Non-pigmented ciliary epithelial cell (primary cell): Measurements from ENCODE around the gene NAB2.
"Not testable (repeated sequence)": the region's sequence is repeated elsewhere in the genome, so short reads cannot be mapped to it uniquely, and the experiment has no call there.

Experiments
- DNase-seq: peaks from one replicate; pipeline ENCODE4 v3.0.0-alpha.2; 2010; ENCODE audit warnings: low read depth

The NAB2 gene

DNA sequence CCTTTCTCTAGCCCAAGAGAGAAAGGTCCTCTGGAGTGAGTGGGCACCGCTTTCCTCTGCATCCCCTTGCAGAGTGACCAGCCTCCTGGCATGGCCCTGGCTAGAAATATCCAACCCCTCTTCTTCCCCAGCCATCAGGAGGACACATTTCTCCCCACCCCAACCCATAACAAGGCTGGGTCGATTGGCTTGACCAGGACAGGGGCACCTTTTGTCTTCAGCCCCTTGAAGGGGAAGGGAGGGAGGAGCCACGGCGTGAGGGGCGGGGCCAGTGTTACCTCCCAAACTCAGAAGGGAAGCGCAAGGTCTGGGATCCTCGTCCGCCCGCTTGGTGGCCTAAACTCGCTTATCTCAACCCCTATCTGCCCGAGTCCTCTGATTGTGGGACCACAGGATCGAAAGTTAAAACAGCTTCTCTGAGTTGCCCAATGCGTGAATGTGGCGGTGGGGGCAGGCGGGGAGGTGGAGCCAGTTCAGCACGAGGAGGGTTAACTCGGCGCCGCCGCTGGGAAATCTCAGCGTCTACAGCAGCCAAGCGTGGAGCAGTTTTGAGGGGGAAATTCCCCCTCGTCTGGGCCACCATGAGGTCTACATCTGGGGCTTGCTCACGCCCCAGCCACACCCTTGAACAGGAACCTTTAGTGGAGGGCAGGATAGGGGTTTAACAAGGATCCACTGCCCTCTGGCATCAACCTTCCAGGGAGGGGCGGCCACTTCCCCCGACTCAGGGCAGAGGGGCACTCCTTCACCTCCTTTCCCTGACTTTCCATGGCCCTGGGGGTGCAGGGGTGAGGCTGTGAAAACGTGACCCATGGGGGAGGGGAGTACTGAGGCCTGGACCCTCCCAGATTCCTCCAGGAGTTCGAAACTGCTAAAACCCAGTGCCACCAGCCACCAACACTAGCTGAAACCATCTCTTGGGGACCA is 21.5 kb downstream of the NAB2 start:
- no peak for DNase-seq

DNA sequence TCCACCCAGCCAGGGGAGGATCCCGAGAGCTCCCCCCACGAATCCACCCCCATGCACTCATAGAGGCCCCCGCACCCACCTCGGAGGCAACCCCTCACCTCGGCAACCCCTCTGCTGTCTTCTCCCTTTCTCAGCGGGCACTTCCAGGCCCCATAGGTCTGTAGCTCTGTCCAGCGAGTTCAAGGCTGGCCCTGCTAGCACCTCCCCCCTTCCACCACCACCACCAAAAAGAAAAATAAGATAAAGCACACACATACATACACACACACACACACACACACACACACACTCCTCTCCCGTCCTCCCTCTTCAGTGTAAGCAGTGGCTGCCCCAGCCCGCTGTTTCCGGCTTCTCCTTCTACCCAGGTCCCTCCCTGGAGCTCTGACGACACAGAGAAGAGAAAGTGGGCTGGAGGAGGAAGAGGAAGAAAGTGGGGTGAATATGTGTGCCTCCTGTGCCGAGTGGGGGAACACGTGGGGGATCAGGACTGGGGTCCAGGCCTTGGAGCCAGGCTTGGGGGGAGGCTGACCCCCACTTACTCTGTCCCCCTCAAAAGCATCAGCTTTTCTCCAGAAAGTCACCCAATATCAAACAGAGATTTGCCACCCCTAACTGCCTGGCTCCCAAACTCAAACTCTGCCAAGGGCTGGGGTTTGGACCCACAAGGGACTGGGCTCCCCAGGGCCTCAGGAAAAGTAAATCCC is 22.3 kb downstream of the NAB2 start, which contains the start of gene STAT6:
TSS of gene STAT6 (minus strand) at position 332 of the 704 bp plus-strand sequence. CDS start 3,084 bp downstream, outside the sequence.
- no peak for DNase-seq

DNA sequence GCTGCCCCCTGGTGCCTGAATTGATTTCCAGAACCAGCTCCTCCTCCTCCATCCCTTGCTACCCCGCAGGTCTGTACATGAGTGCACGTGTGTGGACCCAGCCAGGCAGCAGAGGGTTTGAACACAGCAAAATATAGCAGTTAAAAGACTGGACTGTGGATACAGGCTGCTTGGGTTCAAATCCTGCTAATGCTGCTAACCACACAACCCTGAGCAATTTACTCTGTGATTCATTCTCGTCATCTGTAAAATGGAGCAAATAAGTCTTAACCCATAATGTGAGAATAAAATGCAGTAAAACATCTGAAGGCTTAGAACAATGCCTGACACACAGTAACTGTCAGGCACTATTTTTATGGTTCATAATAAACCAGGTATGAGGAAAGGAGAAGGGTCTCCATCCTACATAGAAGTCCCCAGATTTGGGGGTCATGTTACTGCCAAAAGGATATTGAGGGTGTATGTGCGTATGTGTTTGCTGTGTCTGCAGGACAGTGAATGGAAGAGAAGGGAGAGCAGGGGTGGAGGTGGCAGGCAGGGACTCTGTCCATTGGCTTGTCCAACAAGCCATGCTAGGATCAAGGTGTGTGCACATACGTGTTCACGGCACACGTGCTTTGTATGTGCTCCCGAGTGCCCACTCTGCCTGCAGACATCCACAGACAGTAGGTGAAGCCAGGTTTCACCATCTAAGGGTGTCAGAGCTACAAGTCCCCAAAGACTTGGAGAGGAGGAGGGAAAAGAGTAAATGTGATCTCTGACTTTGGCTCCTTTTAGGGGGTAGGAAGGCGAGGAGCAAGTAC is 23.8 kb downstream of the NAB2 start:
- no peak for DNase-seq

DNA sequence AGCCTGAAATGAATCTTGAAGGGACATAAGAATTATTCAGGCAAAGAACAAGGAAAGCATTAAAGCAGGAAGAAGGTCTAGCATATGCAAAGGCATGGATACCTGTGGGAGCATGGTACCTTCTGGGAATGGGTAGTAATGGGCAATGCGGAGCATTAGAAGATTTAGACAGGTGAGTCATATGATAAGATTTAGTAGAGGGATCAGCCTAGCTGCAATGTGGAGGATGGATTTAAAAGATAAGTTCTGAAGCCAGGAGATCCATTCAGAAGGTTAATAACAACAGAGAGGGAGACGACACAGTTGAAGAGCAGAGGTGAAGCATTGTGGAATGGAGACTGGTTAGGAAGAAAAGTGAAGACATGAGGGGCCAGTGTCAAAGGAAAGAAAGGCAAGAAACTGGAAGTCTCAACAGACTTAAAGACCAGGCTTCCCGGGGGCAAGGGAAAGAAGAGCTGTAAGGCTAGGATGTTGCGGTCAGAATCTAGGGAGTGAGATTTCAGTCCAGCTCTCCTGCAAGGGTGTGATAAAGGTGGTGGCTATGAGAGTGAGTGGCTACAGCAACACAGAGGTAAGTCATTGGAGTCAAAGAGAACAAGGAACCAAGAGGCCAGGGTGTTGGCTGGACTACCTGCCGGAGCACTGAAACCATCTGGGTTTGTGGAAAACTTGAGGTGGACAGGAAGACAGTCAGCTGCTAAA is 27.8 kb downstream of the NAB2 start:
- DNase-seq = no peak

DNA sequence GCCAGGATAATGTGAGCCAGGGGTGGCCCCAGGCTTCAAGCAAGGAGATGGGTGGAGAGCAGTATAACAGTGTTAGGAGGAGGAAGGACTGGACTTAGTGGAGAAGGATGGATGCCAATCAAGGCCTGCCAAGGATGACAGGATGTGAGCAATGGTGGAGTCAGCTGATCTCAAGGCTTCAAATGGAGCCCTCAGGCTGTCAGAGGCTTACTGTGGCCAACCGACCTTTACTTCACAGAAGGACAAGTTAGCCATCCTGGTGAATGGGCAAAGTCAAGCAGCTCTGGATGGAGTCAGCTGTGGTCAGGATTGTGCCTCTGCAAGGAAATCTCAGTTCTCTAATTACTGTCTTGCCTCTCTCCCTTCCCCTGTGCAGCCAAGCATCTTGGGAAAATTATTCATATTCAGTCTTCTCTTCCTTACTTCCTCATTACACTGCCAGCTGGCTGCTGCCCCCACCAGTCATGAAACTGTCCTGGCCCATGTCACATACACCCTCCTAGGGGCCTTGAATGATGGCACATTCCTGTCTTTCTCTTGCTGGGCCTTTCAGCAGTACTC is 29.9 kb downstream of the NAB2 start:
- no peak for DNase-seq

DNA sequence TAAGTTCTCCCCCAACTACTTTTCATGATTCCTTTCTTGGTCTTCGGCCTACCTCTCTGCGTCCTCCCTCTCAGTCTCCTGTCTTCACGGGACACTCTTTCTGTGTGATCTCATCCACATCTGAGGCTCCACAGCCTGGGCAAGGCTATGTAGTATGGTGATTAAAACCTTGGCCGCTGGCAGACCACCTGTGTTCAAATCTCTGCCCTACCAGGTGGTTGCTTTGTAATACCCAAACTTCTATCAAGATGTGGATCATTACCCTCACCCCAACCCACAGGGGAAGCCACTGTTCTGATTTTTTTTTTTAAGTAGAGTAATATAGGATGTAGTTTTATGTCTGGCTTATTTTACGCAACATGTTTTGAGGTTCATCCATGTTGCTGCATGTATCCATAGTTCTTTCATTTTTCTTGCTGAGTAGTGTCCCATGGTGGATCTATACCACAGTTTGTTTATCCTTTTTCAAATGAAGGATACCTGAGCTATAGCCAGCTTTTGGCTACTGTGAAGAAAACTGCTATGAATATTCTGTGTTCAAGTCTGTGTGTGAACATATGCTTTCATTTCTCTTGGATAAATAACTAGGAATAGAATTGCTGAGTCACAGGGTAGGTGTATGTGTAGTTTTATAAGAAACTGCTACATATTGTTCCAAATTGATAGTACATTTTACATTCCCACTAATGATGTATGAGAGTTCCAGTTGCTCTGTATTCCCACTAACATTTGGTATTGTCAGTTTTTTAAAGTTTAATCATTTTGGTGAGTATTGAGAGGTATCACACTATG is 30.6 kb downstream of the NAB2 start:
- no peak for DNase-seq

DNA sequence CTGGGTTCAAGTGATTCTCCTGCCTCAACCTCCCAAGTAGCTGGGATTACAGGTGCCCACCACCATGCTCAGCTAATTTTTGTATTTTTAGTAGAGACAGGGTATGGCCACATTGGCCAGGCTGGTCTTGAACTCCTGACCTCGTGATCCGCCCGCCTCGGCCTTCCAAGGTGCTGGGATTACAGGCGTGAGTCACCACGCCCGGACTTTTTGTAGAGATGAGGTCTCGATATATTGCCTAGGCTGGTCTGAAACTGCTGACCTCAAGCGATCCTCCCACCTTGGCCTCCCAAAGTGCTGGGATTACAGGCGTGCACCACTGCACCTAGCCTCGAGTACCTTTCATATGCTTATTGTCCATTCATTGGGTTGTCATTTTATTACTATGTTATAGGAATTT is 31.8 kb downstream of the NAB2 start:
- DNase-seq = not testable (repeated sequence)

DNA sequence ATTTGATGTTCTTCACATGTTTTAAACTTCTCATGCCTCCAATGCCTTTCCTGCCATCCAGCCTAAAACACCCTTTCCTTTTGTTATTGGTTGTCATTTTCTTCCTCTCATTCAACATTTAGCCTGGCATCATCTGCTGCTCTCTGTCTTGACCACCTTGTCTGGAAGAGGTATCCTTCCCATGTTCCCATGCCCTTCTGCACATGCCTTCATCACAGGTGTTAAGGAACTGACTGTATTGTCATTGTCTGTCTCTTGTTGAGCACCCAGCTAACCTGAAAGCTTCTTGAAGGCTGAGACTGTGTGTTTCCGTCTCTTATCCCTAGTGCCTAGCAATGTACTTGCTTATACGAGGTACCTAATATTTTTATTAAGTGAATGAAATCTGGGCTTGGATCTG is 34.9 kb downstream of the NAB2 start:
- no peak for DNase-seq

DNA sequence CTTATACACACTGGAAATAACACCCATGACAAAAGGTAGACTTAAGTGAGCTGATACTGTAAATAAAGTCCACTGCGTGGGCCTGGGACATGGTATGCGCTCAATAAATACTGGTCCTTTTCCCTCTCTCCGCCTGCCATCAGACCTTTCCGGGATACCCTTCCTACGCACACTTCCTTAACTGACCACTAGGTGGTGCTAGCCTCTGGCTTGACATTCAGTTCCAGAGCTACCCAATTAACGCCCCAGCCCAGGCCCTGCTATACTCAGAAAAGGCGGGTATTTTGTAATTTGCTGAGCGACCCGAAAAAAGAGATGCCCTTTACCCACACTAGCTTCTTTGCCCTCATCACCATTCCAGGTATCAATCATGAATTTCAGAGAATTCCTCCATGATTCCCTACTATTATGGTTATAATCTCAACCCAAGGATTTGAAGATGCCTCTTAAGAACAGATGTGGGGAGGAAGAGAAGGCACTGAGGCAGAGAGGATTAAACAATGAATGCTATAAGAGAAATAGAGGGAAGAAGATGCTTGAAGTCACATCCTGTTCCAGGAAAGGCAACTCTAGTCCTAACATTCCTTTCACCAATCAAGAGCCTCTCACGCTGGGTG is 35.5 kb downstream of the NAB2 start:
- no peak for DNase-seq

DNA sequence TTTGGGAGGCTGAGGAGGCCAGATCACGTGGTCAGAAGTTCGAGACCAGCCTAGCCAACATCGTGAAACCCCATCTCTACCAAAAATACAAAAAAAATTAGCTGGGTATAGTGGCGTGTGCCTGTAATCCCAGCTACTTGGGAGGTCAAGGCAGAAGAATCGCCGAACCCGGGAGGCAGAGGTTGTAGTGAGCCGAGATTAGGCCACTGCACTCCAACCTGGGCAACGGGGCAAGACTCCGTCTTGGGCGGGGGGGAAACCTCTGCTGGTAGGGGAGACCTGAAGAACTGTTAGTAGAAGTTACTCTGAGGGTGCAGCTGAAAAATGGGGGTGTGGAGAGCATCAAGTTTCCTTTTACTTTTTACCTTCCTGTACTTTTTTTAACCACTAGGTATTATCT is 37.1 kb downstream of the NAB2 start:
- DNase-seq = no peak

DNA sequence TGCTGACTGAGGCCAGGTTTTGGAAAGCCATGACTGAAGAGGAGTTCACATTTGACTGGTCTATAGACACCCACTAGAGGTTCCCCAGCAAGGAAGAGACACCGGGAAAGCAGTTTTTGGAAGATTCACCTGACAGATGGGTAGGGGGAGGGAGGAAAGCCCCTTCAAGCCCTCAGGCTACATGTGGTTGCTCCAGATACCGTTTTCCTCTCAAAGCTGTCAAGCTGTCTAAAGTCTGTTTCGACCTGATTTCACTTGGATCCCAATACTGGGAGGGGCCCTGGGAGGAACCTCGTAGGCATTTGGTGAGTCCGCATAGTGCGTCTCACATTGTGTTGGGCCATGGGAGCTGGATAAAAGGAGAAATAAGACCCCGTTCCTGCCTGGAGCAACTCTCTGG is 37.6 kb downstream of the NAB2 start:
- DNase-seq = no peak

DNA sequence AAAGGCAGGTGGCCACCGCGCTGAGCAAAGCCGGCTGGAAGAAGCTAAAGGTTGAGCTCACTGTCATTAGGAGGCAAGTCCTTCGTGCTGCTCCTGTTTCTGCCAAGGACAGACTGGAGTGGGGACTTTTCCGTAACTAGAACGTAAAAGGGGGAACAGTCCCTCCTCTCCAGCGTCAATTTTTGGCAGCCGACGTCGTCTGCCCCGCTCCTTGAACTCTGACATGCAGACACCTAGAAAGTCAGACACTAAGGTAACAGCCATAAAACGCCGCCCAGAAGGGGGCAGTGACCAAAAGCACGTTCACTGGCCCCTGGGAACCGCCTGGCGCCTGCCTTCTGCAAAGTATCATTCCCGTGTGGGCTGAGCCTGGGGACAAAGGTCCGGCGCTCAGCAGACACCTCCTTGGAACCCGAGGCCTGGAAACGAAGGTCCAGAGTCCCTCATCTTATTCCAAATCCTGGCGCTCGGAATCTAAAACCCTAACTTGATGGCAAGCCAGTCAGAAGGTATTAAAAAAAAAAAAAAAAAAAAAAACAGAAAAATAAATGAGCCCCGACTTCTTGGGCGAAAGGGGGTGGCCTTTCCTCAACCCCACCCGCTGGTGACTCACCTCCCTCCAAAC is 38.3 kb downstream of the NAB2 start:
- no peak for DNase-seq

DNA sequence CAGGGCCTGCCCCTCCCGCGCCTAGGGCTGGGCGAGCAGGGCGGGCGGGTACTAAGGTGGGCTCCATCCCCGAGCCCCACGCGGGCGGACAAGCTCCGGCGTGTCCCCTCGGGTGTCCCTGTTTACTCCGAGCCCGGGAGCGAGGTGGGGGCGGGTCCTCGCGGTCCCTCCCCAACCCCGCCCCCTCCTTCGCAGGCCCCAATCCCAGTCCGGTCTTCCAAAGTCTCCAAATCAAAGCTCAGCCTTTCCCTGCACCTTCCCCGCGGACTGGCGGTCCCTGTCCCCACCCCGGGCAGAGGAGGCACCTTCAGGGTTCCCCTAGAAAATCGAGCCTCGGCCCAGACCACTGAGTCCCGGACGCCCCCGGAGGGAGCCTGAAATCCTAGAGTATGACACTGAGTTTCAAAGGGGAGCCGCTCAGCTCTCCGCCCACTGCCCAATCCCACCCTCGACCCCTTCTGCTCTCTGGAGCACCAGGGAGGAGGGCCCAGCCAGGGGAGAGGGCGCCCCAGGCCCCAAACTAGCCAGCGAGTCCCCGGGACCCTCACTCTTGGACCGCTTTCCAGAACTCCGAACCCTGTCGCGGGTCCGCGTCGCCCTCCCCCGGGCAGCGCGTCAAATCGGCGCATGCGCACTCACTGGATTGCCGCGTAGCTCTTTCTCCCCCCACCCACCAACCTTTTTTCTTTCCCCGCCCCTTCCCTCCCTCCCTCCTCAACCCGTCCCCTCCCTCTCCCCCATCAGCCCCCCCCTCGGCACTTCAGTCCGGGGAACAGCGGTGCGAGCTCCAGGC is 39.0 kb downstream of the NAB2 start, which contains the start of gene LRP1:
TSS of gene LRP1 (plus strand) at position 758 of the 793 bp plus-strand sequence. CDS start 482 bp downstream, outside the sequence.
- no peak for DNase-seq

DNA sequence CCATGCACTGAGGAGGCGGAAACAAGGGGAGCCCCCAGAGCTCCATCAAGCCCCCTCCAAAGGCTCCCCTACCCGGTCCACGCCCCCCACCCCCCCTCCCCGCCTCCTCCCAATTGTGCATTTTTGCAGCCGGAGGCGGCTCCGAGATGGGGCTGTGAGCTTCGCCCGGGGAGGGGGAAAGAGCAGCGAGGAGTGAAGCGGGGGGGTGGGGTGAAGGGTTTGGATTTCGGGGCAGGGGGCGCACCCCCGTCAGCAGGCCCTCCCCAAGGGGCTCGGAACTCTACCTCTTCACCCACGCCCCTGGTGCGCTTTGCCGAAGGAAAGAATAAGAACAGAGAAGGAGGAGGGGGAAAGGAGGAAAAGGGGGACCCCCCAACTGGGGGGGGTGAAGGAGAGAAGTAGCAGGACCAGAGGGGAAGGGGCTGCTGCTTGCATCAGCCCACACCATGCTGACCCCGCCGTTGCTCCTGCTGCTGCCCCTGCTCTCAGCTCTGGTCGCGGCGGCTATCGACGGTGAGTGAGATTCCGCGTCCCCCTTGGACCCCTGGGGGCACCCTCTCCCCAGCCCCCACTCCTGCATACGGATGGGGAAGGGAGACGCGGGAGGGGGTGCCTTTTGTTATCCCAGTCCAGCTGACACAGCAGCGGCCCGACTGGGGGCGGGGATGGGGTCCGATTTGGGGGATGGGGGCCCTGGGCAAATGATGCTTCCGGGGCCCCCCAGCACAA is 39.8 kb downstream of the NAB2 start:
- no peak for DNase-seq

DNA sequence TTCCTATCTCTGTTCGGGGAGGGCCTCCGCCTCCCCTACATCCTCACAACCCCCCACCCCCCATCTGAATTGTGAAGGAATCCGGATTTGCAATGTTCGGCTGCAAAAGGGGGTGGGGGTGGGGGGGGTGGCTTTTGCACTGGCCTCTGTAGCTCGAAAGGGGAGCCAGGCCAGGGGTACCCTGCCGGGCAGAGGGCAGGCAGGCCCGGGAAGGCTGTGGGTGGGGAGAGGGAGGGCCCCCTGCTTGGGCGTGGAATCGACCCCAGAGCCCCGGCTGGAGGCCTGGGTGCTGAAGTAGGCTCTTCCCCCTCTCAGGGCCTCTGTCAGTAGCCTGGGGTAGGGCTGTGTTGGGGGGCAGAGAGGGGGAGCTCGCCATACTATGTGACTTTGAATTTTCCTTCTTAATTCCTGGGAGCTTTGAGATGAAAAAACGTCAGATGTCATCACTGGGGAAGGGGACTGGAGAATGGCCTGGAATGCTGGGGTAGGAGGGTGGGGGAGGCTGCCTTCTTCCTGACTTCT is 40.5 kb downstream of the NAB2 start:
- no peak for DNase-seq

DNA sequence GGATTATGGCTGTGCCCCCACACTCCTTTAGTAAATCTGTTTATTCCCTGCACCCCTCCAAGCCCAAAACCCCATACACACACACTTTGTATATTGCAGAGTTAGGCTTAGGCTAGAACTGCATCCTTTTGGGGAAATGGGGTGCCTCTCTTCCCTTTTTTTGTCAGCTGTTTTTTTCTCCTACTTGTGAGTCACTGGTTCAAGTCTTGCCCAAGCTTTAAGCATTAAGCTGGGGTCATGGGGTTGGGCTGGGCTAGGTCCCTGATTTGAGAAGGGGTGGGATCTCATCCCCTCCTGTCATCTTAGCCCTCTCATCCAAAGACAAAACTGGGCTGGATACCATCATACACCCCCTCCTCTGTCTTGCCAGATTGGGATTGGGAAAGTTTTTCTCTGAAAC is 41.0 kb downstream of the NAB2 start:
- DNase-seq = no peak

DNA sequence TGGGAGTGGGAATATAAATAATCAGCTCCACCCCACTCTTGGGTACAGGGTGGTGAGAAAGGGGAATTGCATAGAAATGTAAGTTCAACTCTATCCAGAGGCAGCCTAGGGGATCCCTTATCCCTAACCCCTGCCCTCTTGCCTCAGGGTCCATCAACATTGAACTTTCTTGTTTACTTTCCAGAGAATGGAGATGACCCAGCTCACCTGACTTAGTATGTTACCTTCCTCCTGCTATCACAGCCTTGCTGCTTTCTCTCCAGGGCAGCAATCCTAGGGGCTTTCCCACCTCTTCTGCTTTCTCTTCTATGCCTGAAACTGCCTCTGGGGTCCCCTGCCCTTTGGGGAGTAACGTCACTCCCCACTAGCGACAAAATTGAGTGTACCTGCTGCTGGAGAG is 42.0 kb downstream of the NAB2 start:
- no peak for DNase-seq
